ENCODE results near the gene RNF169. TPM values are rescaled to one million over a fixed set of nuclear protein-coding genes. Genes with fewer than 3 reads are reported as not detected.
"Not testable (repeated sequence)": the region's sequence is repeated elsewhere in the genome, so short reads cannot be mapped to it uniquely, and the experiment has no call there.

RNF169 gene
- total RNA-seq, 6 donors from 2014 or later, result 13.4 to 34.3 (median 22.8) TPM

- TF ChIP-seq CTCF (IDR thresholded peaks at IDR 0.05) (peak in 1 of 6 experiments; percentile 19), POLR2AphosphoS5 (IDR thresholded peaks at IDR 0.05) (peak in 1 of 2 donors; percentile 41), EP300 (IDR thresholded peaks at IDR 0.05) (no peak), POLR2A (IDR thresholded peaks at IDR 0.05) (no peak)
- peak; percentile 70 to 72 for ATAC-seq (ENCODE audit: low FRiP score in 2 of 2)
- DNase-seq, result peak; percentile 63 to 93
- Histone ChIP-seq H3K27me3 (no peaks in the 10 kb centered on the region), H3K9me3 (no peaks in the 10 kb centered on the region), H3K4me3 (peak overlapping the region; percentile 84 to 93 (median 86)), H3K4me1 (peaks cover 28 to 42% (median 37%) of the 10 kb centered on the region in 4 donors), H3K27ac (peak overlapping the region; percentile 96 to 100 (median 97)), H3K36me3 (no peaks in the 10 kb centered on the region)
- WGBS, 2 donors, result 1 to 2% methylated on average over 9 to 12 of the region's 63 CpGs
Measured at GRCh38 chr11:74749127-74749964, 697 bp downstream of the RNF169 start.

GRCh38 chr11:74749965-74750296, 1.3 kb downstream of the RNF169 start:
- TF ChIP-seq EP300 (IDR thresholded peaks at IDR 0.05) (no peak), POLR2AphosphoS5 (IDR thresholded peaks at IDR 0.05) (no peak), CTCF (IDR thresholded peaks at IDR 0.05) (no peak), POLR2A (IDR thresholded peaks at IDR 0.05) (no peak)
- no peak for DNase-seq
- H3K4me3 ChIP-seq, result peak overlapping the region; percentile 84 to 93 (median 86)
- WGBS, 2 donors, result 10 to 17% methylated on average over 2 of the region's 2 CpGs
- no peak for ATAC-seq (ENCODE audit: low FRiP score in 2 of 2)
- H3K9me3 ChIP-seq, result no peaks in the 10 kb centered on the region
- H3K4me1 ChIP-seq, result peaks cover 34 to 48% (median 43%) of the 10 kb centered on the region in 4 donors
- no peaks in the 10 kb centered on the region for H3K36me3 ChIP-seq
- H3K27ac ChIP-seq, result peak overlapping the region; percentile 96 to 100 (median 97)
- no peaks in the 10 kb centered on the region for H3K27me3 ChIP-seq

GRCh38 chr11:74750598-74750997, 1.9 kb downstream of the RNF169 start:
- not testable (repeated sequence) for H3K27ac ChIP-seq; H3K36me3 ChIP-seq; H3K9me3 ChIP-seq; ATAC-seq (ENCODE audit: low FRiP score in 2 of 2); H3K27me3 ChIP-seq
- DNase-seq, result peak in 1 of 2 donors; percentile 22
- WGBS, 2 donors, result 98 to 99% methylated on average over 14 of the region's 14 CpGs
- peaks cover 41 to 55% (median 50%) of the 10 kb centered on the region in 4 donors for H3K4me1 ChIP-seq
- peak overlapping the region in 1 of 4 donors; percentile 84 for H3K4me3 ChIP-seq

GRCh38 chr11:74751303-74751702, 2.7 kb downstream of the RNF169 start:
- 79 to 83% methylated on average over 2 of the region's 2 CpGs for WGBS, 2 donors
- no peak overlapping the region for H3K27ac ChIP-seq
- ATAC-seq (ENCODE audit: low FRiP score in 2 of 2), result no peak
- no peaks in the 10 kb centered on the region for H3K27me3 ChIP-seq
- no peak for DNase-seq
- H3K4me3 ChIP-seq, result no peak overlapping the region
- peaks cover 44 to 62% (median 56%) of the 10 kb centered on the region in 4 donors for H3K4me1 ChIP-seq
- H3K36me3 ChIP-seq, result no peaks in the 10 kb centered on the region
- H3K9me3 ChIP-seq, result no peaks in the 10 kb centered on the region
- TF ChIP-seq POLR2AphosphoS5 (IDR thresholded peaks at IDR 0.05) (no peak), POLR2A (IDR thresholded peaks at IDR 0.05) (no peak), CTCF (IDR thresholded peaks at IDR 0.05) (no peak), EP300 (IDR thresholded peaks at IDR 0.05) (no peak)

- Histone ChIP-seq H3K4me3 (no peak overlapping the region), H3K4me1 (peaks cover 36 to 53% (median 48%) of the 10 kb centered on the region in 4 donors), H3K27ac (peak overlapping the region in 1 of 4 donors; percentile 65)
Measured at GRCh38 chr11:74754507-74755252, 6.0 kb downstream of the RNF169 start.

More at GRCh38 chr11:74754507-74755252, 6.0 kb downstream of the RNF169 start:
- no peak for TF ChIP-seq POLR2A (IDR thresholded peaks at IDR 0.05)
- peak in 1 of 4 donors; percentile 44 for TF ChIP-seq EP300 (IDR thresholded peaks at IDR 0.05)
- TF ChIP-seq CTCF (IDR thresholded peaks at IDR 0.05), result no peak
- peak in 1 of 2 donors; percentile 57 for TF ChIP-seq POLR2AphosphoS5 (IDR thresholded peaks at IDR 0.05)
- no peak for DNase-seq
- Histone ChIP-seq H3K27me3 (no peaks in the 10 kb centered on the region), H3K36me3 (no peaks in the 10 kb centered on the region), H3K9me3 (no peaks in the 10 kb centered on the region)
- peak; percentile 24 to 65 for ATAC-seq (ENCODE audit: low FRiP score in 2 of 2)
- 73 to 80% methylated on average over 15 of the region's 15 CpGs for WGBS, 2 donors
